ENCODE data around the gene PTCH2. TPM values are rescaled to one million over a fixed set of nuclear protein-coding genes. Genes with fewer than 3 reads are reported as not detected.

PTCH2 gene
- total and polyA plus RNA-seq, 2 of the 13 experiments (the other 11 are each of a cell fraction or from before 2014, with no cell fraction given) = 0.60 to 1.5 TPM

DNA sequence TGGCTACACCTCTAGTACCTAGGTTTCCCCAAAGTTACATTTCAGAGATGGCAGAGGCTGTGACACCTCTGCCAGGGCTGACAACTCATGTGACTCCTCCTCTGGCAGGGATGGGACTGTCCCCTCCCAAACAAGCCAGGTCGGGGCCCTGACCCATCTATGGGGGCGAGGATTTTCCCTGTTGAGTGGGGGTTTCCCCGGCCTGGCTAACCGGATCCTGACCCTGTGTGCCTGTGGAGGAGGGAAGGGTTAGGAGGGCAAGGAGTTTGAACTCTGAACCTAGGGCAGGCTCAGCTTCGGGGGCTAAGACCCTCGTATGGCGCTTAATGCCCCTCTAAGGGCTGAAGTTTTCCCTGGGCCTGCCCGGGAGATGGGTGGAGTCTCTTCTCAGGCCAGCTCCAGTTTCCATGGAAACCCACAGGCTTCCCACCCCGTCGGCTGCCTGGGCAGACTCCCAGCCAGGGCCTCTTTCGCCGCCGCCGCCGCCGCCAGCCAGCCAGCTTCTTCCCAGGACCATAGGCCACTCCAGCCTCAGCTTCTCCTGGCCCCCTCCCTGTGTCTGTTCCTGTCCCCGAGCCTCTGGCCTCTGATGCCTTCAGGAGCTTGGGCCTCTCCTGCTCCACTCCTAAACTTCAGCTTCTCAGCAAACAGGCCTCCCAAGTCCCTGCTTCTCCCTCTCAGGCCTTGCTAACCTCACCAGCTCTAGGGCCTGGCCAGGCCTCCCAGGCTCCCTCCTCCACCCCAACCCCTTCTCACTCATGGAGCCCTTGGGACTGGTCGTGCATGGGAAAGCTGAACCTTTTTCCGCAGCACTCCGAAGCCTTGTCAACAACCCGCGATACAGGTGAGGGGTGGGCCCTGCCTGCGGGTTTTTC is 34.8 kb downstream of the PTCH2 start, which contains the start of gene BTBD19 (continued):
- TF ChIP-seq, protein P1, sequence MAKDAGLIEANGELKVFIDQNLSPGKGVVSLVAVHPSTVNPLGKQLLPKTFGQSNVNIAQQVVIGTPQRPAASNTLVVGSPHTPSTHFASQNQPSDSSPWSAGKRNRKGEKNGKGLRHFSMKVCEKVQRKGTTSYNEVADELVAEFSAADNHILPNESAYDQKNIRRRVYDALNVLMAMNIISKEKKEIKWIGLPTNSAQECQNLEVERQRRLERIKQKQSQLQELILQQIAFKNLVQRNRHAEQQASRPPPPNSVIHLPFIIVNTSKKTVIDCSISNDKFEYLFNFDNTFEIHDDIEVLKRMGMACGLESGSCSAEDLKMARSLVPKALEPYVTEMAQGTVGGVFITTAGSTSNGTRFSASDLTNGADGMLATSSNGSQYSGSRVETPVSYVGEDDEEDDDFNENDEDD (CRISPR knock-in tag; IDR thresholded peaks at IDR 0.05; ENCODE audit: borderline replicate concordance) = no peak
- TF ChIP-seq RFX1 (IDR thresholded peaks at IDR 0.05) (peak; percentile 80), SMARCE1 (IDR thresholded peaks at IDR 0.05; ENCODE audit: borderline replicate concordance) (no peak), RFX5 (IDR thresholded peaks at IDR 0.05; ENCODE audit: low read depth, low read length) (peak; percentile 23), HOXA3 (CRISPR knock-in tag; IDR thresholded peaks at IDR 0.05) (no peak), NRL (CRISPR knock-in tag; IDR thresholded peaks at IDR 0.05; ENCODE audit: borderline replicate concordance) (no peak), GPN1 (CRISPR knock-in tag; IDR thresholded peaks at IDR 0.05; ENCODE audit: borderline replicate concordance) (no peak), ZBTB7A (CRISPR knock-in tag; IDR thresholded peaks at IDR 0.05) (peak; percentile 80), ZNF343 (CRISPR knock-in tag; IDR thresholded peaks at IDR 0.05) (no peak), ZNF549 (CRISPR knock-in tag; IDR thresholded peaks at IDR 0.05) (no peak), ZNF747 (CRISPR knock-in tag; IDR thresholded peaks at IDR 0.05; ENCODE audit: borderline replicate concordance) (no peak), TAF15 (IDR thresholded peaks at IDR 0.05; ENCODE audit: low read depth, low read length, poor library complexity, severe bottlenecking) (no peak), MAZ (IDR thresholded peaks at IDR 0.05; ENCODE audit: borderline replicate concordance, low read depth, low read length) (no peak), MAZ (CRISPR knock-in tag; IDR thresholded peaks at IDR 0.05; ENCODE audit: low read depth) (peak; percentile 76), ZFAT (CRISPR knock-in tag; conservative IDR thresholded peaks at IDR 0.05) (no peak), ZNF224 (CRISPR knock-in tag; IDR thresholded peaks at IDR 0.05) (no peak), MED13 (CRISPR knock-in tag; IDR thresholded peaks at IDR 0.05) (no peak; the same call in 1 of the 2 replicates), MEIS1 (CRISPR knock-in tag; IDR thresholded peaks at IDR 0.05; ENCODE audit: borderline replicate concordance) (no peak; the same call in 1 of the 2 replicates), ZNF468 (CRISPR knock-in tag; IDR thresholded peaks at IDR 0.05) (no peak), ZNF768 (CRISPR knock-in tag; IDR thresholded peaks at IDR 0.05) (peak; percentile 39; the same call in 1 of the 2 replicates), ZFP62 (CRISPR knock-in tag; IDR thresholded peaks at IDR 0.05) (no peak), PTBP1 (IDR thresholded peaks at IDR 0.05; ENCODE audit: low read depth, low read length, poor library complexity, severe bottlenecking) (no peak), ZBTB7B (CRISPR knock-in tag; IDR thresholded peaks at IDR 0.05) (peak; percentile 94), TEAD3 (CRISPR knock-in tag; optimal IDR thresholded peaks at IDR 0.05; ENCODE audit: borderline replicate concordance) (no peak), THYN1 (CRISPR knock-in tag; IDR thresholded peaks at IDR 0.05; ENCODE audit: borderline replicate concordance, low read depth) (no peak), KLF13 (CRISPR knock-in tag; IDR thresholded peaks at IDR 0.05) (no peak)
- TF ChIP-seq, protein P2, sequence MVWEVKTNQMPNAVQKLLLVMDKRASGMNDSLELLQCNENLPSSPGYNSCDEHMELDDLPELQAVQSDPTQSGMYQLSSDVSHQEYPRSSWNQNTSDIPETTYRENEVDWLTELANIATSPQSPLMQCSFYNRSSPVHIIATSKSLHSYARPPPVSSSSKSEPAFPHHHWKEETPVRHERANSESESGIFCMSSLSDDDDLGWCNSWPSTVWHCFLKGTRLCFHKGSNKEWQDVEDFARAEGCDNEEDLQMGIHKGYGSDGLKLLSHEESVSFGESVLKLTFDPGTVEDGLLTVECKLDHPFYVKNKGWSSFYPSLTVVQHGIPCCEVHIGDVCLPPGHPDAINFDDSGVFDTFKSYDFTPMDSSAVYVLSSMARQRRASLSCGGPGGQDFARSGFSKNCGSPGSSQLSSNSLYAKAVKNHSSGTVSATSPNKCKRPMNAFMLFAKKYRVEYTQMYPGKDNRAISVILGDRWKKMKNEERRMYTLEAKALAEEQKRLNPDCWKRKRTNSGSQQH (CRISPR knock-in tag; IDR thresholded peaks at IDR 0.05; ENCODE audit: low read depth) = 0 out of 2 replicates have a peak, but pooled peaks have one; percentile 6
- TF ChIP-seq, protein P3, sequence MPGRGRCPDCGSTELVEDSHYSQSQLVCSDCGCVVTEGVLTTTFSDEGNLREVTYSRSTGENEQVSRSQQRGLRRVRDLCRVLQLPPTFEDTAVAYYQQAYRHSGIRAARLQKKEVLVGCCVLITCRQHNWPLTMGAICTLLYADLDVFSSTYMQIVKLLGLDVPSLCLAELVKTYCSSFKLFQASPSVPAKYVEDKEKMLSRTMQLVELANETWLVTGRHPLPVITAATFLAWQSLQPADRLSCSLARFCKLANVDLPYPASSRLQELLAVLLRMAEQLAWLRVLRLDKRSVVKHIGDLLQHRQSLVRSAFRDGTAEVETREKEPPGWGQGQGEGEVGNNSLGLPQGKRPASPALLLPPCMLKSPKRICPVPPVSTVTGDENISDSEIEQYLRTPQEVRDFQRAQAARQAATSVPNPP (CRISPR knock-in tag; IDR thresholded peaks at IDR 0.05) = no peak

Data from HepG2 (cell line).